NCI-H2171 (cell line): ENCODE results near the gene CLTRN.
"Not testable (repeated sequence)": the region's sequence is repeated elsewhere in the genome, so short reads cannot be mapped to it uniquely, and the experiment has no call there.

Experiments
- DNase-seq: peaks from one replicate; lab custom pipeline; 2025; lab: John Stamatoyannopoulos, UW

The CLTRN gene

GRCh38 chrX:15664487-15665444, at the start of gene CLTRN:
Gene CLTRN, minus strand, starts transcription at chrX:15664805. Its CDS starts 30 bp downstream, at chrX:15664775.
- no peak for DNase-seq

GRCh38 chrX:15704273-15704672, 39.7 kb upstream of the CLTRN start:
- DNase-seq = not testable (repeated sequence)

- not testable (repeated sequence) for DNase-seq
Measured at GRCh38 chrX:15703809-15704208, 39.2 kb upstream of the CLTRN start.

GRCh38 chrX:15702488-15703371, 38.1 kb upstream of the CLTRN start:
- no peak for DNase-seq

- DNase-seq = no peak
Measured at GRCh38 chrX:15696516-15696915, 31.9 kb upstream of the CLTRN start.

DNA sequence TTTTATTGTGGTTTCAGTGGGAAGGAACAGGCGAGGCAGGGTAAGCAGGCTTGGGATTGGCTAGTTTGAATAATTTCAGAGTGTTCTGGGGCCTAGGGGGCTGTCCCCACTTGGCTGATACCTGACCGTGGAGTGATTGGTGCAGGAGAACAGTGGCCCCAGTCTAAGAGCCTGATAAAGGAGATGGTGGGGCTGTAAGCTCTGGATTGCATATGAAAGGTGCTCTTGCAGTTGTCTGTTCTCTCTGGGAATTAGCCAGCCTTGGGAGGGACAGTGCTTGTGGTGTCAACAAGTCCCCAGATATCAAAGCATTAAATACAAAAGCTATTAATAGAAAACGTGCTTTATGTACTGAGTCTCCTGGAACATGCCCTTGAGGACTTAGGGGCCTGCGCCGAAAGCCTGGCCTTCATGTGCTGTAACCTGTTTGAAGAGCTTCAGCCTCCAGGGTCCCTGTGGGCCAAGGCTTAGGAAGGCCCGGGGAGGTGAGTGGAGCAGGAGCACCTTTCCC, 30.4 kb upstream of the CLTRN start:
- DNase-seq = no peak

- peak; percentile 16 for DNase-seq
Measured at GRCh38 chrX:15686818-15687685, 22.4 kb upstream of the CLTRN start.

DNA sequence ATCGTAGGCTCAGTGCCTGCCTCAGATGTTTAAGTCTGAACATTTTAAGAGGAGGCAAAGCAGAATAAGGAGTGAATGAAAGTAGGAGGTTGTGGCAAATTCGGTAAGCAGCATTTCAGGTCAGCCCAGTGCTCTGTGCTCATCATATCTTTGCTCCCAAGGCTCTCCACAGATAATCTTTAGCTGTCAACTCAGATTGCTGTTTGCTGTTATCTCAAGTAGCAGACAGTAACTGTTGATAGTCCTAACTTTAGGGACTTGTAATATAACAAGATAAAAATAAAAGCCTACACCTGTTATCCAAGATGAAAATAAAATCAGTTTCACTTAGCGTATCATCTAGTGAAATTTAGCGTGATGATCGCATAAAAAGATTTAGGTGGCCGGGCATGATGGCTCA, 18.6 kb upstream of the CLTRN start:
- DNase-seq = no peak

GRCh38 chrX:15681433-15681832, 16.8 kb upstream of the CLTRN start:
- no peak for DNase-seq

- no peak for DNase-seq
Measured at GRCh38 chrX:15680401-15680800, 15.8 kb upstream of the CLTRN start.

GRCh38 chrX:15679246-15679645, 14.6 kb upstream of the CLTRN start:
- DNase-seq = no peak

GRCh38 chrX:15678339-15678738, 13.7 kb upstream of the CLTRN start:
- DNase-seq = no peak

DNA sequence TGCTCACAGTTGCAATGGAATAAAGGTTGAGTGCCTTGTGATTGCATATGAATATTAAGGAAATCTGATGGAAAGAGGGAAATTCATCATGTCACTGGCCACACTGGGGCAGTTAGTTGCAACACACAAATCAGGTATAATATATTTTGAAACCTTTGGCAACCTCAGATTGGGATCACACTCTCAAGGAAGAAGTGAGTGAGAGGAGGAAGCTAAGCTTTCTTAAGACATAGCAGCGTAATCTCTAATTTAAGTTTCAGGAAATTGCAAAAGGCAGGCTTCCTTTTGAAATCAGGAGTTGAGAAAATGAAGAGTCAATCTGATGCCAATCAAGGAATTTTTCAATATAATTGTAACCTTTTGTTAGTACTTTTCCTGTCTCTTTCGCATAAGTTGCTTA, 12.3 kb upstream of the CLTRN start:
- DNase-seq = no peak

DNA sequence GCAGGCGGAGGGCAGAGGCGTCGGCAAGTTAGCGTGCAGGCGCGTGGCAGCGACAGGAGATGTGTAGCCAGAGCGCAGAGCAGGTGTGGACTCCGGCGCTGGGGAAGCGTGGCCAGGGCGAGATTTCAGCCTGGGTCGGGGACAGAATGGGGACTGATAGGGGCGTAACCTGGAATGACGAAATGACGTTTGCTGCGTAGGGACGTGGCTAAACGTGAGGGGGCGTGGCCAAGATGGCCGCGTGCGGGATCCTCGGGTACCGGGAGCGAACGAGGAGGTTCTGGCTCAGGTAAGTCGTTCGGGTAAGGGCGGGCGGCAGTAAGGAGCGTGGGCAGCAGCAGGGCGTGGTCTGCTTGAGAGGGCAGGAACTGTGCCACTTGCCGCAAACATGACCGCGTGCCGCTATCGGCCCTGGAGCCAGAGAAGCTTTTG, 10.9 kb upstream of the CLTRN start:
- peak; percentile 64 for DNase-seq

DNA sequence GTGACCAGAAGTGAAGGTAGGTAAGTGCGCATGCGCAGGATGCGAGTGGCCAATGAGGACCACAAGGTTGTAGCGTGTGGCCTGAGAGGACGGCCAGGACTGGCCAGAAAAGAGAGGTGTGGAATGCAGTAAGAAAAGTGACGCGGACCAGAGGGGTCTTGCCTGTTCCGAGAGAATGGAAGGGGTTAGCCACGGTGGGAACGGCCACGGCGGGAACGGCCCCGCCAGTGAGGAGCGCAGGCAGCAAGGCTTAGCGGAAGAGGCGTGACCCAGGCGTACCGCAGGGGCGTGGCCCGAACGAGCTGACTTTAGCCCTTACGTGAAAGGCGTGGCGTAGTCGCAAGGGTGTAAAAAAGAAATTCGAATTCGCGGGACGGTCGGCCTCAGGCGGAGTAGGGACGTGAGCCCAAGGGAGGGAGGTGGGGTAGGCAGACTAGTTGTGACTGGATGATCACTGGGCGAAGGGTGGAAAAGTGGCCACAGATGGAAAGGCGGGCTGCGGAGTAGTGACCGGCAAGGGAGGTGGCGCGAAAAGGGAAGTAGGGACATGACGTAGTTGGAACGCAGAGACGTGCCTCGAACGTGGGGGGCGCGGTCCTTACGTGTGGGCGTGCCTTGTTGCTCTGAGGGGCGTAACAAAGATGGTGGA, 10.4 kb upstream of the CLTRN start:
- DNase-seq = peak; percentile 79

- no peak for DNase-seq
Measured at GRCh38 chrX:15674514-15674840, 9.9 kb upstream of the CLTRN start.

GRCh38 chrX:15673970-15674369, 9.4 kb upstream of the CLTRN start:
- no peak for DNase-seq

DNA sequence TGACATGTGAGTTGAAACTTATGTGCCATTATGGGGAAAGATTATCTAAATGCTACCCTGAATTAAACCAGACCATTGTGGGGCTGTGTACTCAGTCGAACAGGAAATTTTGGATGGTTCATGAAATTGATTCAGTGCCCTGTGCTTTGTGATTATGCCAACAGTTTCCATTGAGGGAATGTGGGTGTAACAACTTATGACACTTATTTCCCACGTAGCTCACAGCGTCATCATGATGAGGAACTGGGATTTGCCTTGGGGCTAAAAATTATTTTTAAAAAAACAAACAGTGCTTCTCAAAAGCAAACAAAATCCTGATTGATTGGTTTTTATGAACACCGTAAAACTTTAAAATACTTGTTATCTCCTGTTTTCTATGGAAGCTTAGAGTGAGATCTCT, 8.3 kb upstream of the CLTRN start:
- no peak for DNase-seq

- no peak for DNase-seq
Measured at GRCh38 chrX:15663439-15663838, 1.2 kb downstream of the CLTRN start.

GRCh38 chrX:15654804-15655203, 9.8 kb downstream of the CLTRN start:
- not testable (repeated sequence) for DNase-seq

GRCh38 chrX:15653961-15654360, 10.6 kb downstream of the CLTRN start:
- no peak for DNase-seq
